H4 (cell line): ENCODE data around the gene OPN1MW. TPM values are rescaled to one million over a fixed set of nuclear protein-coding genes. Genes with fewer than 3 reads are reported as not detected.
"Not testable (repeated sequence)": the region's sequence is repeated elsewhere in the genome, so short reads cannot be mapped to it uniquely, and the experiment has no call there.

Experiments used
- DNase-seq: peaks from one replicate; pipeline ENCODE4 v3.0.0-alpha.2; 2015; ENCODE audit warnings: low spot score
- total RNA-seq: library from RNA; depleted of rRNA; stranded (reverse); fragments of >200 nt; shearing (Covaris generic); gene quantifications from 2 replicates; pipeline ENCODE4 v1.2.3, GENCODE V29; 2014; rRNA removed

OPN1MW gene
- total RNA-seq, 1 experiment from 2014 or later: not detected

- not testable (repeated sequence) for DNase-seq
These were observed 27.4 kb downstream of the OPN1MW start for GRCh38 chrX:154209670-154210418.

GRCh38 chrX:154211057-154211456 is 28.7 kb downstream of the OPN1MW start:
- not testable (repeated sequence) for DNase-seq

GRCh38 chrX:154211499-154211898 is 29.1 kb downstream of the OPN1MW start:
- not testable (repeated sequence) for DNase-seq

- DNase-seq: not testable (repeated sequence)
These were observed 37.1 kb downstream of the OPN1MW start, which contains the start of gene OPN1MW2 for GRCh38 chrX:154219456-154219855. Gene OPN1MW2 (plus strand): TSS chrX:154219756. CDS start chrX:154219816, 60 bp downstream.

- not testable (repeated sequence) for DNase-seq
These were observed 42.9 kb downstream of the OPN1MW start for GRCh38 chrX:154225292-154225691.

GRCh38 chrX:154226706-154227105 is 44.3 kb downstream of the OPN1MW start:
- not testable (repeated sequence) for DNase-seq

GRCh38 chrX:154231443-154231842 is 49.0 kb downstream of the OPN1MW start:
- not testable (repeated sequence) for DNase-seq

GRCh38 chrX:154233620-154234019 is 51.2 kb downstream of the OPN1MW start:
- DNase-seq: not testable (repeated sequence)

- not testable (repeated sequence) for DNase-seq
These were observed 56.7 kb downstream of the OPN1MW start for GRCh38 chrX:154238939-154239559.

GRCh38 chrX:154239982-154240503 is 57.6 kb downstream of the OPN1MW start:
- not testable (repeated sequence) for DNase-seq

Other genes with a start within 250 kb of the OPN1MW start
- 167 and 216 TPM in 2 replicates for gene NAA10, start 247.6 kb upstream of the OPN1MW start, total RNA-seq
- gene RENBP, start 238.0 kb upstream of the OPN1MW start, total RNA-seq: 0.10 TPM in 1 of 2 replicates, not detected in the other
- 19.4 and 23.5 TPM in 2 replicates for gene HCFC1, start 210.8 kb upstream of the OPN1MW start, total RNA-seq
- gene TMEM187, start 209.8 kb upstream of the OPN1MW start, total RNA-seq: 2.2 and 2.7 TPM in 2 replicates
- gene IRAK1, start 162.7 kb upstream of the OPN1MW start, total RNA-seq: 50.0 and 58.6 TPM in 2 replicates
- 24.9 and 28.3 TPM in 2 replicates for gene MECP2, start 84.9 kb upstream of the OPN1MW start, total RNA-seq
- gene OPN1LW, start 38.4 kb upstream of the OPN1MW start, total RNA-seq: not detected in 2 replicates
- not detected in 2 replicates for gene OPN1MW2, start 37.2 kb downstream of the OPN1MW start, total RNA-seq
- gene OPN1MW3, start 75.0 kb downstream of the OPN1MW start, total RNA-seq: not detected in 2 replicates
- not detected in 2 replicates for gene TEX28, start 112.5 kb downstream of the OPN1MW start, total RNA-seq
- 2.1 TPM in 1 of 2 replicates, not detected in the other for gene TKTL1, start 113.2 kb downstream of the OPN1MW start, total RNA-seq
- gene FLNA, start 192.0 kb downstream of the OPN1MW start, total RNA-seq: 409 and 458 TPM in 2 replicates
- 53.3 and 69.3 TPM in 2 replicates for gene EMD, start 196.7 kb downstream of the OPN1MW start, total RNA-seq
- gene RPL10, start 215.8 kb downstream of the OPN1MW start, total RNA-seq: 5,829 and 6,316 TPM in 2 replicates
- 19.4 and 21.8 TPM in 2 replicates for gene DNASE1L1, start 226.7 kb downstream of the OPN1MW start, total RNA-seq
- 15.1 and 15.3 TPM in 2 replicates for gene TAFAZZIN, start 228.9 kb downstream of the OPN1MW start, total RNA-seq
- gene ATP6AP1, start 246.1 kb downstream of the OPN1MW start, total RNA-seq: 60.2 and 69.2 TPM in 2 replicates